Measurements from ENCODE around the gene LRRC37A.
A peak's percentile ranks its signal among the peaks of the same experiment; 100 is the strongest.
"Not testable (repeated sequence)": the region's sequence is repeated elsewhere in the genome, so short reads cannot be mapped to it uniquely, and the experiment has no call there.

The LRRC37A gene

DNA sequence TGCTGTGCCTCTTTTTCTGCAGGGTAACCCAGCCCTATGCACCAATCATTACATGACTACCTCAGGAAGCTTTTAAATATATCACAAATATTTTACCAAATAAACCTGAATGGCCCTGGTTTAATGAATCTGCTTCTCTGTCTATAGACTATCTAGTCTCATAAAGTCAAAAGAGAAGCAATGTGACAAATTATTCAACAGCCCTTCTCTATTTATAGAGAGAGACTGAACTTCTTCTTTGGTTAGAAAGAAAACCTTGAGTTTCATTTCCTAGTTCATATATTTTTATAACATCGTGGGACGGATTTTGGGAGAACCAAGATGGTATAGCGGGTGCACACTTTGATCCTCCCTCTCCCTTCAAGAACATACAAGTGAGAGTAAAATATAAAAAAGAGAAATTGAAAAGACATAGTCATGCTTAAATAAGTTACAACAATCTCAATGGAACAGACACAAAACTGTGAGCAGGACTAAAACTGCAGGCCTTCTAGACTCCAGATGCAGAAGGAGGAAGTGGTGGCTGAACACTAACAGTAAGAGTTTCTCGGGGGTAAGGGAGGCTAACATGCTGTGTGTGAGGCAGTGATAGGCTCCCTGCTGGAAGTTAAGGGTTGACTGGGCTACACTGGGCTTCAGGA, 3.9 kb upstream of the LRRC37A start:
- not testable (repeated sequence) for DNase-seq

DNA sequence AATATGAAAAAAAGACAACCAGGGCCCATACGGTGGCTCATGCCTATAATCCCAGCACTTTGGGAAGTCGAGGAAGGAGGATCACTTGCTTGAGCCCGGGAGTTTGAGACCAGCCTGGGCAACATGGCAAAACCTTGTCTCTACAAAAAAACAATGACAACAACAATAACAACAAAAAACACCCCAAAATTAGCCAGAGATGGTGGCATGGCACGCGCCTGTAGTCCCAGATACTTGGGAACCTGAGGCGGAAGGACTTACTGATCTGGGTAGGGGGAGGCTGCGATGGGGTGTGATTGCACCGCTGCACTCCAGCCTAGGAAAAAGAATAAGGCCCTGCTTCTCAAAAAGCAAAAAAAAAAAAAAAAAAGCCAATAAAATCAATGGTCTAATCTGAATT, 3.3 kb upstream of the LRRC37A start:
- not testable (repeated sequence) for DNase-seq

DNA sequence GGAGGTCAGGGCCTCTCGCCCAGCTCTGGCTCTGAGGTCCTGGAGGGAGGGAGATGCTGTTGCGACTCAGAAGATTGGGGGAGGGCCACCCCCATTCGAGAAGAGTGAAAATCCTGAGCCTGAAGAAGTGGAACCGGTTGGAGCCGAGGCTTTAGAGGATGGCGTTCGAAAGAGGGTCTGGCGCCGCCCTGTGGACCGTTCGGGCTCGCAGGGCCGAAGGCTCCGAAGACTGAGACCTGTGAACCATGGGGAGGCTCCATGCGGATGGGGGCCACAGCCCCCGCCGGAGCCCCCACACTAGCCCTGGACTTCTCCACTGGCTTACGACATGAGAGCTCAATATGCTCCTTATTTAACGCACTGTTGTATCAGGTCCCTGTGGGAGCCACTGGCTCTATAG, 46.3 kb downstream of the LRRC37A start:
- DNase-seq, result not testable (repeated sequence)

DNA sequence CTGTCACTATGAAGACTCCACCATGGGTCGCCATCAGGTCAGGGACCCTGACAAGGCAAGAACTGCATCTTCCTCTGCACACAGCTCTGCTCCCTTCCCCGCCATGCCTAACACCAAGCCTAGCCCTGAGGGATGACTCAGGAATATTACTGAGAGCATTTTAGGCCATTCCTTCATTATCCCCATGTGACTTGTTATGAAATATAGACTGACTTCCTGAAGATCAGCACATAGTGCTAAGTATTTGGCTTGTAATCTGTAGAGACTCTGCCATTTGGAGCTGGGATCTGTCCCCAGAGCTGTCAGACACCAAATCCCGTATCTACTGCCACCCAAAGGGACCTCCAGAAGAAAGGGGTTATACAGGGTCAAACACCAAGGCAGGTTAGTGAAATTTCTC, 47.2 kb downstream of the LRRC37A start:
- DNase-seq, result not testable (repeated sequence)

DNA sequence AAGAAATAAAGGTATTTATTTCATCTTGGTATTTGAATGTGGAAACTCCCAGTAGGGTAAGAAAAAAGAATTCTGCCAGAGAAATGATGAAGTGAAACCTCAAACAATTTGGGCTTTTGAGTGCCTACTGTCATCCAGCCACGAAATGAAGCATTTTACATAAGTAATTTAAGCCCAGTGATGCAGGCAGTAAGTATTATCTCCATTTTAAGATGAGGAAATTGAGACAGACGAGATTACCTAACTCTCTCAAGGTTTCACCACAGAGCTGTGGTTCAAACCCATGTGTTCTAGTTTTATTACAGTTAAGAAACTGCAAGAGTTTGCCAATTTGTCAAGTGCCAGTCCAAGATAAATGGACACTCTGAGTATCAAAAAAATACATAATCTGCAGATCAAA, 53.4 kb downstream of the LRRC37A start:
- DNase-seq, result not testable (repeated sequence)

DNA sequence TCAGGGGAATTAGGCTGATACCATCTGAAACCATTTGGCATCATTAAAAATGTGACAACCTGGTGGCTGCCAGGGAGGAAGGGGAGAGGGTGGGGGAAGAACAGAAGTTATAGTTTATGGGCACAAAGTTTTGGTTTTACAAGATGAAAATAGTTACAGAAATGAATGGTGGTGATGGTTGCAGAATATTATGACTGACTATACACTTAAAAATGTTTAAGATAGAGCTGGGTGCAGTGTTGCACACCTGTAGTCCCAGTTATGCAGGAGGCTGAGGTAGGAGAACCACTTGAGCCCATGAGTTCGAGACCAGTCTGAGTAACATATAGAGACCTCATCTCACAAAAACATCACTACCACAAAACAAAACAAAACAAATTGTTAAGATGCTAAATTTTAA, 54.1 kb downstream of the LRRC37A start:
- DNase-seq, result not testable (repeated sequence)

DNA sequence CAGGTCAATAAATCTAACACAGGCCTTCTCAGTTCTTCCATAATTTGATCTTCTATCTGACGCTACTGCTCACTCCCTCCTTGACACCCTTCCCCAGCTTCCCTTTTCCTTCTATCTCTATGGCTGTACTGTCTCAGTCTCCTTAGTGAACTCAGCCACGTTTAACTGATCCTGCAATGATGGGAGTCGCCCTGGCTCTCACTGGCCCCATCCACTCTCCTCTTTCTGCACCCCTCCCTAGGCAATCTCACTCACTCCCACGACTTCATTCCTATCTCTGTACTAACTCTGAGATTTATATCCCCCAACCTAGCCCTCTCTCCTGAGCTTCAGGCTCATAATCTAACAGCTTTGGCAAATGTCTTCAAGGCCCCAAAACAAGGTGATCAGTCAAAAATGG, 58.9 kb downstream of the LRRC37A start:
- not testable (repeated sequence) for DNase-seq

DNA sequence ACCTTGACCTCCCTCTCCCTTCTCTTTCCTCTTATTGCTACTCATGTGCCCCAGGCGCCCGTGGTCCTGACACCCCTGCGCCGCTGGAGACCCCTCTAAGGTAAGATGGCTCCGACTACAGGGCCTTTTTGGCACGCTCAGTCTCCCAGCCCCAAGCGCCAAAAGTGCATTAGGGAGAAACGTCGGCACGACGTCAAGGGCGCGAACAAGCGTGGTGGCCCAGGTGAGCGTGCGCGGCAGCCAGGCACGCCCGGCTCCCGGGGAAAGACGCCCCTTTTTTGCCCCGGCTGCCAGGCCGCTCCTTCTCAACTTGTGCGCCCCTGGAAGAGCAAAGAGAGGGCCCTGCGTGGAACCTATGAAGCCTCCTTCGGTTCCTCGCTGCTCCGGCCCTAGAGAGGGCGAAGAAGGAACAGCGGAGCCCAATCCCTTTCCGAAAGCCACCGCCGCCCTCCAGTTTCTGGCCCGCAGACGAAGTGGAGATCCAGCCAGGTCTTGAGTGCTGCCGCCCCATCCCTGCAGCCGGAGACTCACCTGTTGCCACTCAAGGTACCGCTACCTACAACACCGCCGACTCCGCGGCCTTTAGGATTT, 66.3 kb downstream of the LRRC37A start:
- not testable (repeated sequence) for DNase-seq

DNA sequence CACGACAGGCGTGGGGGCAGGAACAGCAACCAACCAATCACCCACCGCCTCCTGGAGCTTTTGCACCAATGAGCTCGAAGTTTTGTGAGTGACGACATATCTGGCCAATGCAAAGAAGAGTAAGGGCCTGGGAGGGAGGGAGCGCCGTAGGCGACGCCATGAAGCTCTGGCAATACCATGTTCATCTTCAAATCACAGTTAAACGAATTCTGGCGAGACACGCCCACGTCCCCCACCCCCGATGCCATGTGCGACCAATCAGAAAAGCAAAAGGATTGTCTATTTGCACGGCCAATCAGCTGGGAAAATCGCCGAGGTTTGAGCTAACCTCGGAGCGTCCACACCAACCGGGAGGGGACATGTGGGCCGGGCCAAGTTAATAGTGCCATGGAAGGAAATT, 66.8 kb downstream of the LRRC37A start, which contains the start of gene ARL17B:
ARL17B (minus strand) TSS at position 12 of the 400 bp plus-strand sequence. CDS start 3,369 bp downstream, outside the sequence.
- peak; percentile 70 for DNase-seq

DNA sequence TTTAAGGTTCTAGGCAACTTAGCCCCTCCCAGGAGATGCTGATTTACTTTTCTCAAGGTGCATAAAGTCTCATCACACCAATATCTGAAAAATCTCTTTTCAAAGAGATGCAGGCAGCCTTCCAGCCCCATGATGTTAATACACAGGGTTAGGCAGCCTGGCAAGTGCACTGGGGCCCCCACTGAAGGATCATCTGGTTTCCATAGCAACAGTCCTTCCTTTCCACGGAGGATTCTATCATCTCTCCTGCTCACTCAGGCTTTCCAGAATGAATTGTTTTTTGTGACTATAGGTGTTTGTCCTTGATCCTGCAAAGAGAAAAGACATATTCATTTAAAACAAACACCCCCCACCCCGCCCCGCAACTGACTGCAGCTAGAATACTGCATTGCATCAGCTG, 72.6 kb downstream of the LRRC37A start:
- not testable (repeated sequence) for DNase-seq

DNA sequence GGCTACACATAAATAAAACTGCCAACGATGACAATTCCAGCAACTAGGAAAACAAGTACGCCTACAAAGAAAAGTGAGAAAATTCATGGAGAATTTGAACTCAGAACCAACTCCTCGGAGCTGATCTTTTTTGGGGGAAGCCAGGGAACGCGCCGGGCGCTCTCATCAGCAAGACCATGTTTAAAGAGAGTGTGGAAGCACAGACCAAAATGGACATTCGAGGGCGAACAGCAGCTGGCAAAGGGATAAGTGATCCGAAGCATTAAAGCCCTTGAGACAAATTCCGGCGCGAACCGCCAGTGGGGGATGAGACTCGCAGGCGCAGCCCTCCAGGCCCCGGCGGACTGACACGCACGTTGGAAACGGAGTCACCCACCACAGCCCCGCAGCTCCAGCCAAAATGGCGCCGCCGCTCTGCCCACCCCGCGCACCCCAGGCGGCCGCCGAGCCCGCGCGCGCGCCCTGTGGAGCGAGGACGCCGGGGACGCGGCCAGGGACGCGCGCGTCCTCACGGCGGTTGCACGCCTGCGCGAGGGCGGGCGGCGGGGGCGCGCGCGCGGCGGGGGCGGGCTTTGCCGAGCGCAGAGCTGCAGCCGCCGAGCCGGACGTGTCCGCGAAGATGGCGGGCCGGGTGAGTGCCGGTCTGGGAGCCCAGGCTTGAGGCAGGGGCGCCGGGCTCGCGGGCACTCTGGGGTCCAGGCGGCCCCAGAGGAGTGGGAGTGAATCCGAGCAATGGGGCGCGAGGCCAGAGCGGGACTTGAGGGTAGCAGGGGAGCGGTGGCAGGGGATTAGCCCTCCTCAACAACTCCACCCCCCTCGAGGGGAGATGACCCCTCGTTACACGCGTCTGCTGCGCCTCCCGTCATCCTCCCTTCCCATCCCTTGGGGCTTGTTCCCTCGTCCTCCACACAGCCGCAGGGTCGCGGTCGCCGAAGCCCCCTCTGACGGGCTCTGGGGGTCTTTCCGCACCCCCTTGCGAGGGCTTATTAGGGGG, 77.6 kb downstream of the LRRC37A start:
- not testable (repeated sequence) for DNase-seq

DNA sequence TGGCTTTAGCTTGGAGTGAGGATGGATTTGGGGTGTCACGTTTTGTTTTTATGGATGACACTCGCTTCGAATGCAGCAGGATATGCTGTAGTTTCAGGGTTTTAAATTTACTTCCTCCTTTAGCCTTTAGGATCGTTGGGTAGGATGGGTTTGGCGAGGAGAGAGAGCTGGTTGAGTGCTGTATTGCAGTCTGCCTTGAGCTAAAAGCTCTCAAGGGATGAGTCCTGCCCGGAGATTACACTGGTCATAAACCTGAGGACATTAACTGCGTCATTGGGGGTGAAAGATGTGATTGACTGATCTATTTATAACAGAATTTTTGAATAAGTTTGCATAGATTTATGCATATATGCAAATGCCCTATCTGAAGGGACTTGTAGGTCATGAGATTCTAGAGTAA, 78.5 kb downstream of the LRRC37A start:
- not testable (repeated sequence) for DNase-seq

DNA sequence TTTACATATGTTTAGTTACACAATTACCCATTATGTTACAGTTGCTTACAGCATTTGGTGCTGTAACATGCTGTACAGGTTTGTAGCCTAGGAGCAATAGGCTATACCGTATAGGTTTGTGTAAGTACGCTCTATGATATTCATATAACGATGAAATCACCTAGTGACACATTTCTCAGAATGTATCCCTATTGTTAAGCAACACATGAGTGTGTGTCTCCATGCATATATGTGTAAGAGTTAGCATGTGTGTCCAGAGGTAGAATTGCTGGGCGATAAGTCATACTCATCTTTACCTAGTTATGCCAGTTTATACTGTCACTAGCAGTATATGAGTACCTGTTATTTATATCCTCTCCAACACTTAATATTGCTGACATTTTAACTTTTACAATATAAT, 88.2 kb downstream of the LRRC37A start:
- not testable (repeated sequence) for DNase-seq

DNA sequence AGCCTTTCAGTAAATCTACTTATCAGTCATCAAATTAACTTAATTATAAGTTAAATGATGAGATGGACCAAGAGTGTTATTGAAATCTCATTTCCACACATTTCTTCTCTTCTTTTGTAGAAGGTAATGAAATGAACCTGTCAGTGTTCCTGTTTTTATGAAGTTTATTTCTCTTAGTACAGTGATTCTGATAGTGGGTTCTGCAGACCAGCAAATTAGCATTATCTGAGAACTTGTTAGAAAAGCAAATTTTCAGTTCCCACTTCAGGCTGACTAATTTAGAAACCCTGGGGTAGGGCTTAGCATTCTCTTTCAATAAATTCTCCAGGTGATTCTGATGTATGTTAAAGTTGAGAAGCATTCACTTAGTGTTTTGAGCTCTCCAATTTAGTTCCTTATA, 90.6 kb downstream of the LRRC37A start:
- not testable (repeated sequence) for DNase-seq

Data from activated CD4-positive, alpha-beta T cell treated with anti-CD3 and anti-CD28 coated beads, Interleukin-2, amount 50 U/mL, for 1 hour (primary cell).